Measurements from ENCODE around the gene HACD2.

Gene HACD2

GRCh38 chr3:123624302-123624701 lies 39.4 kb upstream of the HACD2 start:
- 93 to 95% methylated on average over 1 of the region's 1 CpG for WGBS, 2 experiments
- no peak overlapping the region for H3K4me3 ChIP-seq (ENCODE audit: insufficient read depth, low read depth, low read length)
- H3K27ac ChIP-seq (ENCODE audit: insufficient read depth, low read depth, low read length, poor library complexity, severe bottlenecking): no peak overlapping the region
- no peaks in the 10 kb centered on the region for H3K27me3 ChIP-seq (ENCODE audit: control insufficient read depth, insufficient read depth, low read length, poor library complexity, severe bottlenecking)
- peaks cover 7% of the 10 kb centered on the region for H3K36me3 ChIP-seq (ENCODE audit: control insufficient read depth, insufficient read depth, low read length)
- H3K4me1 ChIP-seq (ENCODE audit: control insufficient read depth, insufficient read depth, low read length): no peaks in the 10 kb centered on the region
- H3K9me3 ChIP-seq (ENCODE audit: control insufficient read depth, low read length): no peaks in the 10 kb centered on the region

- H3K27me3 ChIP-seq (ENCODE audit: control insufficient read depth, insufficient read depth, low read length, poor library complexity, severe bottlenecking): no peaks in the 10 kb centered on the region
- no peak overlapping the region for H3K27ac ChIP-seq (ENCODE audit: insufficient read depth, low read depth, low read length, poor library complexity, severe bottlenecking)
- no peaks in the 10 kb centered on the region for H3K4me1 ChIP-seq (ENCODE audit: control insufficient read depth, insufficient read depth, low read length)
- peaks cover 7% of the 10 kb centered on the region for H3K36me3 ChIP-seq (ENCODE audit: control insufficient read depth, insufficient read depth, low read length)
- H3K9me3 ChIP-seq (ENCODE audit: control insufficient read depth, low read length): no peaks in the 10 kb centered on the region
- no peak overlapping the region for H3K4me3 ChIP-seq (ENCODE audit: insufficient read depth, low read depth, low read length)
- 86 to 94% methylated on average over 4 to 5 of the region's 5 CpGs for WGBS, 2 experiments
Observed at GRCh38 chr3:123623346-123623880, 38.6 kb upstream of the HACD2 start.

DNA sequence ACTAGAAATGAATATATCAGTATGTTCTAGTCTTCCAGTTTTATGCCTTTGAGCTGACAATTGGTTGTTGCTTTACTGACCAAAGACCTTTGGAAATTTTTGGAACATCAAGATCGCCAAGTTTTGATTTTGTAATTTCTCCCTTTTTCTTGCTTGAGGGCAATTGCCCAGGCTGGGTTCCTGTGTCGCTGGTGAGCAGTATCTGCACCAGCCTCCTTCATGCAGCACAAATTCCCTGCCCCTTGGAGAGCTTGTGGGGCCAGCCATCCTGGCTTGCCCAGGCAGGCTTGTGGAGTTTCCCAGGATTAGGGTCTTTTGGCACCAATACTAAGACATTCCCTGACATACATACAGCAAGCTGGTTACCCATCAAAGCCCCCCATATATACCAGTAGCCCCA lies 37.9 kb upstream of the HACD2 start:
- peaks cover 7% of the 10 kb centered on the region for H3K36me3 ChIP-seq (ENCODE audit: control insufficient read depth, insufficient read depth, low read length)
- no peak overlapping the region for H3K27ac ChIP-seq (ENCODE audit: insufficient read depth, low read depth, low read length, poor library complexity, severe bottlenecking)
- H3K27me3 ChIP-seq (ENCODE audit: control insufficient read depth, insufficient read depth, low read length, poor library complexity, severe bottlenecking): no peaks in the 10 kb centered on the region
- 94 to 97% methylated on average over 2 of the region's 2 CpGs for WGBS, 2 experiments
- no peaks in the 10 kb centered on the region for H3K9me3 ChIP-seq (ENCODE audit: control insufficient read depth, low read length)
- H3K4me3 ChIP-seq (ENCODE audit: insufficient read depth, low read depth, low read length): no peak overlapping the region
- no peaks in the 10 kb centered on the region for H3K4me1 ChIP-seq (ENCODE audit: control insufficient read depth, insufficient read depth, low read length)

GRCh38 chr3:123621850-123622189 lies 37.0 kb upstream of the HACD2 start:
- Histone ChIP-seq H3K27ac (ENCODE audit: insufficient read depth, low read depth, low read length, poor library complexity, severe bottlenecking) (no peak overlapping the region), H3K4me1 (ENCODE audit: control insufficient read depth, insufficient read depth, low read length) (no peaks in the 10 kb centered on the region), H3K36me3 (ENCODE audit: control insufficient read depth, insufficient read depth, low read length) (peaks cover 5% of the 10 kb centered on the region), H3K4me3 (ENCODE audit: insufficient read depth, low read depth, low read length) (no peak overlapping the region), H3K27me3 (ENCODE audit: control insufficient read depth, insufficient read depth, low read length, poor library complexity, severe bottlenecking) (no peaks in the 10 kb centered on the region), H3K9me3 (ENCODE audit: control insufficient read depth, low read length) (no peaks in the 10 kb centered on the region)
- 88 to 93% methylated on average over 7 of the region's 7 CpGs for WGBS, 2 experiments

DNA sequence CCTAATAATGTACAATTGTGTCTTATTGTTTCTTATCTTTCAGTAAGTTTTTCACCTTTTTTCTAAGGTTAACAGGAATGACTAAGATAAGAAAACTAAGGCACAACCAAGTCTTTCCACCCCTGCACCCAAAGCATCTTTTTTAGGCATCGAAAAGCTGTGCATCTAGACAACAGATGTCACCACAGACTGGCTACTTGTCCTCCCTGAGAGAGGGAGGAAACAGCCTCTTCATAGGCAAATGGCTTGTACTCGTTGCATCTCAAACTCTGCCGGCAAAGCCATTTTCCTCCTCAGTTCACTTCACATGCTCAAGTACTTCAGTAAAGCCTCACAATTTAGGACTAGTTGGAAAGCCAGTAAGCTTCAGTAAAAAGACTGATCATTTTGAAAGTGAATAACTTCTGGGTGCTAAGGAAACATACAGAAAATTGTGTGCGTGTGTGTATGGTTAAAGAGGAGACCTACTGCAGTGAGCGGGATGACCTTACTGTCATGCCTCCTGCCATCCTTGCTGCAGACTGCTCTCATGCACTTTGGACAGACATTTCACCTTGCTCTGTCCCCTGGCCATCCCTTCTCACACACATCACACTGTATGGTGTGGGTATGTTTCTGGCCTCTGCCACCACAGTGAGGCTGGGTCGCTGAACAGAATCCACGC lies 36.5 kb upstream of the HACD2 start:
- Histone ChIP-seq H3K27ac (ENCODE audit: insufficient read depth, low read depth, low read length, poor library complexity, severe bottlenecking) (no peak overlapping the region), H3K27me3 (ENCODE audit: control insufficient read depth, insufficient read depth, low read length, poor library complexity, severe bottlenecking) (no peaks in the 10 kb centered on the region), H3K9me3 (ENCODE audit: control insufficient read depth, low read length) (no peaks in the 10 kb centered on the region), H3K4me1 (ENCODE audit: control insufficient read depth, insufficient read depth, low read length) (no peaks in the 10 kb centered on the region), H3K4me3 (ENCODE audit: insufficient read depth, low read depth, low read length) (no peak overlapping the region), H3K36me3 (ENCODE audit: control insufficient read depth, insufficient read depth, low read length) (peaks cover 5% of the 10 kb centered on the region)
- WGBS, 2 experiments: 73 to 76% methylated on average over 7 of the region's 7 CpGs

DNA sequence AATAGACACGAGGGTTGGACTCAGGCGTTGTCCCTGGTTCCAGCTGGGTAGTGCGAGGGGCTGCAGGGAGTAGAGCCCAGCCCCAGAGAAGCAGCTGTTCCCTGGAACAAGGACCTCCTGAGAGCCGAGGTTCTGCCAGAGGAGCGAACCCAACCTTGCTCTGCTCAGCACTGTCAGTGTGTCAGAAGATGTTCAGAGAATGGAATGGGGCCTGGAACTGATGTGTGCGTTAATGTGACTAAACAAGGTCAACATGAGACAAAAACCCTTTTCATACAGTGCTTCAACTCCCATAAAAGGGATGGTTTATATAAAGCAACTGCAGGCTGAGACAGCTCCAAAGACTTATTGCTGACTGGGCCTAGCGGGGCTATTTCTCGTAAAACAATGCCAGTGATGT lies 35.5 kb upstream of the HACD2 start:
- WGBS, 2 experiments: 92 to 94% methylated on average over 8 of the region's 8 CpGs

GRCh38 chr3:123618768-123619484 lies 34.1 kb upstream of the HACD2 start:
- Histone ChIP-seq H3K27me3 (ENCODE audit: control insufficient read depth, insufficient read depth, low read length, poor library complexity, severe bottlenecking) (no peaks in the 10 kb centered on the region), H3K4me3 (ENCODE audit: insufficient read depth, low read depth, low read length) (no peak overlapping the region), H3K4me1 (ENCODE audit: control insufficient read depth, insufficient read depth, low read length) (no peaks in the 10 kb centered on the region), H3K36me3 (ENCODE audit: control insufficient read depth, insufficient read depth, low read length) (no peaks in the 10 kb centered on the region), H3K27ac (ENCODE audit: insufficient read depth, low read depth, low read length, poor library complexity, severe bottlenecking) (no peak overlapping the region), H3K9me3 (ENCODE audit: control insufficient read depth, low read length) (no peaks in the 10 kb centered on the region)
- WGBS, 2 experiments: 96 to 99% methylated on average over 5 of the region's 5 CpGs

More for the DNA sequence above, 35.5 kb upstream of the HACD2 start:
- no peaks in the 10 kb centered on the region for H3K4me1 ChIP-seq (ENCODE audit: control insufficient read depth, insufficient read depth, low read length)
- H3K27me3 ChIP-seq (ENCODE audit: control insufficient read depth, insufficient read depth, low read length, poor library complexity, severe bottlenecking): no peaks in the 10 kb centered on the region
- H3K27ac ChIP-seq (ENCODE audit: insufficient read depth, low read depth, low read length, poor library complexity, severe bottlenecking): no peak overlapping the region
- no peaks in the 10 kb centered on the region for H3K36me3 ChIP-seq (ENCODE audit: control insufficient read depth, insufficient read depth, low read length)
- H3K9me3 ChIP-seq (ENCODE audit: control insufficient read depth, low read length): no peaks in the 10 kb centered on the region
- H3K4me3 ChIP-seq (ENCODE audit: insufficient read depth, low read depth, low read length): no peak overlapping the region

GRCh38 chr3:123618076-123618708 lies 33.3 kb upstream of the HACD2 start:
- Histone ChIP-seq H3K4me1 (ENCODE audit: control insufficient read depth, insufficient read depth, low read length) (no peaks in the 10 kb centered on the region), H3K27ac (ENCODE audit: insufficient read depth, low read depth, low read length, poor library complexity, severe bottlenecking) (no peak overlapping the region), H3K36me3 (ENCODE audit: control insufficient read depth, insufficient read depth, low read length) (no peaks in the 10 kb centered on the region), H3K9me3 (ENCODE audit: control insufficient read depth, low read length) (no peaks in the 10 kb centered on the region), H3K27me3 (ENCODE audit: control insufficient read depth, insufficient read depth, low read length, poor library complexity, severe bottlenecking) (no peaks in the 10 kb centered on the region), H3K4me3 (ENCODE audit: insufficient read depth, low read depth, low read length) (no peak overlapping the region)
- WGBS, 2 experiments: 88% methylated on average over 7 of the region's 7 CpGs

DNA sequence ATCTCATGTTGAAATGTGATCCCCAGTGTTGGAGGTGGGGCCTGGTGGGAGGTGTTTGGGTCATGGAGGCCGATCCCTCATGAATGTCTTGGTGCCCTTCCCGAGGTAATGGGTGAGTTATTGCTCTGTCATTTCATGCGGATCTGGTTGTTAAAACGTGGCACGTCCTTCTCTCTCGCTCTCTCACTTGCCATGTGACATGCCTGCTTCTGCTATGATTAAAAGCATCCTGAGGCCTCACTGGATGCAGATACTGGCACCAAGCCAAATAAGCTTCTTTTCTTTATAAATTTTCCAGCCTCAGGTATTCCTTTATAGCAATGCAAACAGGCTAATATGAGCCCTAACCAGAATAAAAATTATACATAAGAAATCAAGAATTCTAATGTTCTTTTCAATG lies 31.7 kb upstream of the HACD2 start:
- Histone ChIP-seq H3K36me3 (ENCODE audit: control insufficient read depth, insufficient read depth, low read length) (peaks cover 6% of the 10 kb centered on the region), H3K4me3 (ENCODE audit: insufficient read depth, low read depth, low read length) (no peak overlapping the region), H3K4me1 (ENCODE audit: control insufficient read depth, insufficient read depth, low read length) (no peaks in the 10 kb centered on the region), H3K27me3 (ENCODE audit: control insufficient read depth, insufficient read depth, low read length, poor library complexity, severe bottlenecking) (no peaks in the 10 kb centered on the region), H3K27ac (ENCODE audit: insufficient read depth, low read depth, low read length, poor library complexity, severe bottlenecking) (no peak overlapping the region), H3K9me3 (ENCODE audit: control insufficient read depth, low read length) (no peaks in the 10 kb centered on the region)
- 86 to 88% methylated on average over 6 of the region's 6 CpGs for WGBS, 2 experiments

DNA sequence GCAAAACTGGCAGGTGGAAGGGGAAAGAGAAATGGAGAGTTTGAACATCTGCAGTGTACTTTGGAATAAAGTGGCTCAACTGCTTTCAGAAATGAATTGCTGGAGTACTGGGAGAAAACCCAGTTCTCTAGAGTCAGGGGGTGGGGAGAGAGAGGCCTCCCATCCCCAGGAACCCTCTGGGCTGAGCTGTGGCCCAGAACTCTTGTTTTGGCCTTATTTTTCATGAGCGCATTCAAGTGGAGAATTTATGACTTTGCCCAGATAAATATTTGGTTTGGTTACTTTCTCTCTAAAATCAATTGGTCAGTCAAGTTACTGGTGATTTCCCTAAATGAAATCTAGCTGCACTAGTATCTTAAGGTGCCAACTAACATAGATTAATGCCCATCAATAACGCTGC lies 28.7 kb upstream of the HACD2 start:
- Histone ChIP-seq H3K4me3 (ENCODE audit: insufficient read depth, low read depth, low read length) (no peak overlapping the region), H3K9me3 (ENCODE audit: control insufficient read depth, low read length) (no peaks in the 10 kb centered on the region), H3K27ac (ENCODE audit: insufficient read depth, low read depth, low read length, poor library complexity, severe bottlenecking) (no peak overlapping the region), H3K27me3 (ENCODE audit: control insufficient read depth, insufficient read depth, low read length, poor library complexity, severe bottlenecking) (no peaks in the 10 kb centered on the region), H3K4me1 (ENCODE audit: control insufficient read depth, insufficient read depth, low read length) (no peaks in the 10 kb centered on the region), H3K36me3 (ENCODE audit: control insufficient read depth, insufficient read depth, low read length) (peaks cover 6% of the 10 kb centered on the region)
- 93% methylated on average over 2 of the region's 2 CpGs for WGBS, 2 experiments
